Measurements from ENCODE around the gene ZNF217. TPM values are rescaled to one million over a fixed set of nuclear protein-coding genes. Genes with fewer than 3 reads are reported as not detected.

ZNF217 gene
- total and polyA plus RNA-seq, 2 experiments from 2014 or later, result 4.7 to 32.4 TPM

- H3K27me3 ChIP-seq, result no peaks in the 10 kb centered on the region
- peak; percentile 84 for DNase-seq (ENCODE audit: low spot score)
- H4K20me1 ChIP-seq (ENCODE audit: insufficient read depth, poor library complexity, severe bottlenecking), result no peaks in the 10 kb centered on the region
- peak overlapping the region; percentile 8 for H3K4me3 ChIP-seq
- peaks cover 33% of the 10 kb centered on the region for H3K4me1 ChIP-seq (ENCODE audit: insufficient read depth)
- no peaks in the 10 kb centered on the region for H3K9me2 ChIP-seq (replicated peaks; ENCODE audit: insufficient read depth)
- TF ChIP-seq EZH2 (IDR thresholded peaks at IDR 0.05; ENCODE audit: borderline replicate concordance), result no peak
- peak; percentile 15 for TF ChIP-seq CTCF (IDR thresholded peaks at IDR 0.05; ENCODE audit: poor library complexity)
- no peak for TF ChIP-seq EZH2phosphoT487 (IDR thresholded peaks at IDR 0.05; ENCODE audit: low read depth, severe bottlenecking, unreplicated experiment)
- H3K36me3 ChIP-seq (replicated peaks; ENCODE audit: insufficient read depth, low read depth), result no peaks in the 10 kb centered on the region
- peak overlapping the region; percentile 92 for H3K27ac ChIP-seq
- H3K9me3 ChIP-seq (ENCODE audit: low read depth), result no peaks in the 10 kb centered on the region
- H3K79me2 ChIP-seq, result no peaks in the 10 kb centered on the region
- peak overlapping the region; percentile 68 for H3K4me2 ChIP-seq
- under 1% methylated on average over 13 of the region's 13 CpGs for WGBS (ENCODE audit: low lambda C conversion rate, missing lambda C conversion rate)
- peak overlapping the region; percentile 61 for H2AFZ ChIP-seq
Measured at GRCh38 chr20:53623454-53624211, 30.0 kb upstream of the ZNF217 start.

GRCh38 chr20:53623134-53623453, 29.5 kb upstream of the ZNF217 start:
- H3K79me2 ChIP-seq, result no peaks in the 10 kb centered on the region
- WGBS (ENCODE audit: low lambda C conversion rate, missing lambda C conversion rate), result 0% methylated on average over 3 of the region's 3 CpGs
- no peaks in the 10 kb centered on the region for H3K9me3 ChIP-seq (ENCODE audit: low read depth)
- H3K27me3 ChIP-seq, result no peaks in the 10 kb centered on the region
- peak overlapping the region; percentile 8 for H3K4me3 ChIP-seq
- peaks cover 33% of the 10 kb centered on the region for H3K4me1 ChIP-seq (ENCODE audit: insufficient read depth)
- peak overlapping the region; percentile 92 for H3K27ac ChIP-seq
- H3K9me2 ChIP-seq (replicated peaks; ENCODE audit: insufficient read depth), result no peaks in the 10 kb centered on the region
- peak overlapping the region; percentile 68 for H3K4me2 ChIP-seq
- no peaks in the 10 kb centered on the region for H3K36me3 ChIP-seq (replicated peaks; ENCODE audit: insufficient read depth, low read depth)
- TF ChIP-seq EZH2phosphoT487 (IDR thresholded peaks at IDR 0.05; ENCODE audit: low read depth, severe bottlenecking, unreplicated experiment) (no peak), EZH2 (IDR thresholded peaks at IDR 0.05; ENCODE audit: borderline replicate concordance) (no peak), CTCF (IDR thresholded peaks at IDR 0.05; ENCODE audit: poor library complexity) (no peak)
- H2AFZ ChIP-seq, result peak overlapping the region; percentile 61
- H4K20me1 ChIP-seq (ENCODE audit: insufficient read depth, poor library complexity, severe bottlenecking), result no peaks in the 10 kb centered on the region
- no peak for DNase-seq (ENCODE audit: low spot score)

DNA sequence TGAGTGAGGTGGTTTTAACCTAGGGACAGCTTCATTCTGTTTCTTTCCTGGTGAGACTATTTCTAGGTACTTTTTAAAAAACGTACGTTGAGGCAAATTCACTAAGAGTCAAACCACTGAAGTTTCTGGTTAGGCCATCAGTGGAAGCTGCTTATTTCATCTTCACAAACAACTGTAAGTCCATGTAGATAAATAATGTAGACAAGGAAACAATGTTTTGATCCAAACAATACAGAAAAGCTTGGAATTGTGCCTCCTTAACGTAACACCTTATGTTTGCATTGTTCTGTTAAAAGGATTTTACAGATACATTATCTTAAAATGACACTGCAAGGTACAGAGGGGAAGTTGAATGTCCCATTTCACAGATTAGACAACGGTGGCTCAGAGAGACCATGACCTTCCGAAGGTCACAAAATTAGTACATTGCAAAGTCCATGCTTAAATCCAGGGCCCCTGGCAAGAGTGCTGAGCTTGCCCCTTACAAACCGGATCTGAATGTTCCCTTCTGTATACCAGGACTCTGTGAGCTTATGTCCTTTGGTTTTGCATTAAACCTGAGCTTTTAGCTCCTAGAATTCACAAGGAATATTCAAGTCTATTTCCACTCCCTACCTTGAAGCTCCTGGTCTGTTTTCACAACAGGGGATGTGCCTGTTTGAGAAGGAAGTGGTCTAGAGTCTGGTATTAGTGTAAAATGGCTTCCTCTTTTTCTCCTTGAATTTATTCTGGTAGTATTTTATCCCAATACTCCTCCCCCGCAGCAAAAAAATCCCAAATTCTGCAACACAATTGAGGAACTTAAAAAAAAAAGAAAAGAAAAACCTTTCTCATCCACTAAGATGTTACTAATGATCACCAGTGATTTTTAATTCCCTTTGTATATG, 28.9 kb upstream of the ZNF217 start:
- H3K9me2 ChIP-seq (replicated peaks; ENCODE audit: insufficient read depth), result no peaks in the 10 kb centered on the region

More for the DNA sequence above, 28.9 kb upstream of the ZNF217 start:
- TF ChIP-seq CTCF (IDR thresholded peaks at IDR 0.05; ENCODE audit: poor library complexity) (no peak), EZH2phosphoT487 (IDR thresholded peaks at IDR 0.05; ENCODE audit: low read depth, severe bottlenecking, unreplicated experiment) (no peak), EZH2 (IDR thresholded peaks at IDR 0.05; ENCODE audit: borderline replicate concordance) (no peak)
- H2AFZ ChIP-seq, result peak overlapping the region; percentile 61
- DNase-seq (ENCODE audit: low spot score), result peak; percentile 20
- H3K4me2 ChIP-seq, result peak overlapping the region; percentile 68
- no peaks in the 10 kb centered on the region for H3K79me2 ChIP-seq
- no peaks in the 10 kb centered on the region for H3K9me3 ChIP-seq (ENCODE audit: low read depth)
- H3K27me3 ChIP-seq, result no peaks in the 10 kb centered on the region
- peaks cover 33% of the 10 kb centered on the region for H3K4me1 ChIP-seq (ENCODE audit: insufficient read depth)
- peak overlapping the region; percentile 92 for H3K27ac ChIP-seq
- peak overlapping the region; percentile 8 for H3K4me3 ChIP-seq
- no peaks in the 10 kb centered on the region for H3K36me3 ChIP-seq (replicated peaks; ENCODE audit: insufficient read depth, low read depth)
- H4K20me1 ChIP-seq (ENCODE audit: insufficient read depth, poor library complexity, severe bottlenecking), result no peaks in the 10 kb centered on the region
- WGBS (ENCODE audit: low lambda C conversion rate, missing lambda C conversion rate), result 34% methylated on average over 7 of the region's 7 CpGs

Measured in hepatocyte (in vitro differentiated cells).